A549 (cell line): ENCODE measurements around the gene PKP4. TPM values are rescaled to one million over a fixed set of nuclear protein-coding genes. Genes with fewer than 3 reads are reported as not detected.

Experiments
- ATAC-seq, 2 experiments: fragments of 200-7000 bp in 1 of 2; fragments of >200 bp in 1 of 2; cut with Nextera tagmentation in 1 of 2; cut with Tn5 transposase in 1 of 2; 3 replicates each; pipeline versions ENCODE4 v1.8.0 to v1.9.1; 2018 to 2020; ENCODE audit warnings: mild to moderate bottlenecking in 1 of 2, moderate library complexity in 1 of 2
- CTCF ChIA-PET: fragments of 300-600 bp; sonication (Branson Sonifier 250); formaldehyde crosslinking; extraction: SDS; loops from one replicate; lab custom pipeline; 2021; ENCODE audit warnings: antibody characterized with exemption, inconsistent platforms; lab: Yijun Ruan, JAX
- POLR2A ChIA-PET: fragments of 350-600 bp; formaldehyde crosslinking; extraction: SDS; loops from one replicate; lab custom pipeline; 2021; ENCODE audit warnings: antibody characterized with exemption, inconsistent platforms; lab: Yijun Ruan, JAX
- DNase-seq, 2 experiments: peaks; one replicate each; pipeline versions ENCODE4 v3.0.0 to v3.0.0-alpha.2; 2011 to 2016; ENCODE audit warnings: low read depth in 1 of 2, low spot score in 1 of 2
- FAIRE-seq: peaks from 2 replicates; lab custom pipeline; 2011; peaks lifted over from hg19 to GRCh38; lab: Jason Lieb, UNC
- H3K27ac ChIP-seq, 2 experiments: fragments of >200 bp; sonication (Bioruptor Twin); formaldehyde crosslinking; 3 replicates each; pipeline ENCODE4 v1.5.1; 2016 to 2017
- H3K4me1 ChIP-seq: fragments of >200 bp; sonication (Bioruptor Twin); formaldehyde crosslinking; 3 replicates; pipeline ENCODE4 v1.6.1; 2016
- H3K4me2 ChIP-seq: fragments of >200 bp; sonication (Bioruptor Twin); formaldehyde crosslinking; 3 replicates; pipeline ENCODE4 v1.6.1; 2016
- H3K4me3 ChIP-seq: fragments of >200 bp; sonication (Bioruptor Twin); formaldehyde crosslinking; 3 replicates; pipeline ENCODE4 v1.5.1; 2016
- H3K9me3 ChIP-seq: fragments of >200 bp; sonication (Bioruptor Twin); formaldehyde crosslinking; 3 replicates; pipeline ENCODE4 v1.6.1; 2016
- CBX8 ChIP-seq: fragments of 200-600 bp; sonication (generic); IDR thresholded peaks from 2 replicates; pipeline ENCODE4 v1.6.1; 2016
- ESRRA ChIP-seq: fragments of 150-350 bp; IDR thresholded peaks from 2 replicates; pipeline ENCODE4 v1.6.1; 2014; ENCODE audit warnings: mild to moderate bottlenecking, low read length, borderline replicate concordance
- FOSL2 ChIP-seq, 2 experiments: fragments of 450-650 bp in 1 of 2; fragments of >200 bp in 1 of 2; sonication (Bioruptor Twin) in 1 of 2; formaldehyde crosslinking; IDR thresholded peaks; 2 replicates each; pipeline versions ENCODE4 v1.5.0 to v1.6.1; 2016 to 2020; ENCODE audit warnings: mild to moderate bottlenecking in 1 of 2, moderate library complexity in 1 of 2
- GATA3 ChIP-seq: IDR thresholded peaks from 2 replicates; pipeline ENCODE4 v1.6.1; 2012; ENCODE audit warnings: borderline replicate concordance
- HEYL ChIP-seq: fragments of 250-450 bp; sonication (Bioruptor Pico); IDR thresholded peaks from 2 replicates; pipeline ENCODE4 v1.8.0; 2021; ENCODE audit warnings: mild to moderate bottlenecking, moderate library complexity
- HOXA7 ChIP-seq: fragments of 250-450 bp; sonication (Bioruptor Pico); IDR thresholded peaks from 2 replicates; pipeline ENCODE4 v1.5.0; 2020; ENCODE audit warnings: mild to moderate bottlenecking, moderate library complexity
- HOXB13 ChIP-seq: fragments of 250-450 bp; sonication (Bioruptor Pico); IDR thresholded peaks from 2 replicates; pipeline ENCODE4 v1.5.0; 2020; ENCODE audit warnings: low read depth, mild to moderate bottlenecking, moderate library complexity
- JUN ChIP-seq, 2 experiments: fragments of >200 bp; sonication (Bioruptor Twin); formaldehyde crosslinking; IDR thresholded peaks; 2 replicates in 1 of 2; 3 replicates in 1 of 2; pipeline ENCODE4 v1.6.1; 2016 to 2017
- JUNB ChIP-seq: fragments of >200 bp; sonication (Bioruptor Twin); formaldehyde crosslinking; IDR thresholded peaks from 2 replicates; pipeline ENCODE4 v1.6.1; 2016
- KDM1A ChIP-seq: fragments of 200-600 bp; sonication (generic); IDR thresholded peaks from 2 replicates; pipeline ENCODE4 v1.6.1; 2016; ENCODE audit warnings: low read depth, mild to moderate bottlenecking
- KDM5A ChIP-seq: fragments of 200-600 bp; sonication (generic); IDR thresholded peaks from 2 replicates; pipeline ENCODE4 v1.6.1; 2016; ENCODE audit warnings: antibody characterized with exemption, mild to moderate bottlenecking
- MAZ ChIP-seq: fragments of 150-350 bp; IDR thresholded peaks from 2 replicates; pipeline ENCODE4 v1.6.1; 2014; ENCODE audit warnings: antibody characterized with exemption, low read depth, low read length, borderline replicate concordance
- NFE2L2 ChIP-seq: fragments of 150-350 bp; conservative IDR thresholded peaks from 2 replicates; pipeline ENCODE4 v1.6.1; 2014; ENCODE audit warnings: low read length
- NR3C1 ChIP-seq: fragments of >200 bp; sonication (Bioruptor Twin); formaldehyde crosslinking; IDR thresholded peaks from 3 replicates; pipeline ENCODE4 v1.6.1; 2017
- POLR2A ChIP-seq: IDR thresholded peaks from 2 replicates; pipeline ENCODE4 v1.6.1; 2012; ENCODE audit warnings: mild to moderate bottlenecking, low read length
- RARB ChIP-seq: fragments of 250-450 bp; sonication (Bioruptor Pico); IDR thresholded peaks from 2 replicates; pipeline ENCODE4 v1.8.0; 2021; ENCODE audit warnings: mild to moderate bottlenecking, moderate library complexity
- RNF2 ChIP-seq: fragments of 200-600 bp; sonication (generic); IDR thresholded peaks from 2 replicates; pipeline ENCODE4 v1.6.1; 2016; ENCODE audit warnings: low read depth, mild to moderate bottlenecking, antibody characterized with exemption, moderate library complexity, borderline replicate concordance
- SREBF2 ChIP-seq: fragments of 450-650 bp; IDR thresholded peaks from 2 replicates; pipeline ENCODE4 v1.6.1; 2014; ENCODE audit warnings: mild to moderate bottlenecking, moderate library complexity
- TFCP2L1 ChIP-seq: fragments of 250-450 bp; sonication (Bioruptor Pico); IDR thresholded peaks from 2 replicates; pipeline ENCODE4 v1.5.0; 2021; ENCODE audit warnings: mild to moderate bottlenecking
- WGBS: methylation state at CpG from one replicate; pipeline ENCODE4 v1.1.6; 2017; ENCODE audit errors: missing lambda C conversion rate; 5-methylcytosine and 5-hydroxymethylcytosine counted together
- polyA plus RNA-seq, 4 experiments: library from polyadenylated mRNA; depleted of rRNA in 3 of 4; stranded (reverse); fragments of >200 nt; fragmentation: RNase III in 1 of 4; extraction: RNeasy Plus Mini Kit Qiagen cat#74134 plus additional on column Dnase treatment in 1 of 4; gene quantifications; 2 replicates in 3 of 4; 3 replicates in 1 of 4; pipeline ENCODE4 v1.2.3, GENCODE V29; 2011 to 2017
- TF ChIP-seq, protein P1 (sequence below): IDR thresholded peaks from 2 replicates; pipeline ENCODE4 v1.6.1; 2012
- TF ChIP-seq, protein P2 (sequence below): fragments of 250-450 bp; sonication (Bioruptor Pico); IDR thresholded peaks from 2 replicates; pipeline ENCODE4 v1.5.0; 2021; ENCODE audit warnings: mild to moderate bottlenecking, moderate library complexity, borderline replicate concordance
- TF ChIP-seq, protein P3 (sequence below): fragments of >200 bp; sonication (Bioruptor Twin); formaldehyde crosslinking; IDR thresholded peaks from 3 replicates; pipeline ENCODE4 v1.6.1; 2016
- TF ChIP-seq, protein P4 (sequence below): fragments of 150-350 bp; IDR thresholded peaks from 2 replicates; pipeline ENCODE4 v1.6.1; 2014; ENCODE audit warnings: low read depth, mild to moderate bottlenecking, low read length
- TF ChIP-seq, protein P5 (sequence below): IDR thresholded peaks from 2 replicates; pipeline ENCODE4 v1.6.1; 2012; ENCODE audit warnings: low read depth, borderline replicate concordance
- TF ChIP-seq, protein P6 (sequence below): fragments of 200-600 bp; sonication (generic); IDR thresholded peaks from 2 replicates; pipeline ENCODE4 v1.6.1; 2016; ENCODE audit warnings: antibody characterized with exemption, mild to moderate bottlenecking, moderate library complexity
- TF ChIP-seq, protein P7 (sequence below): fragments of >200 bp; sonication (Bioruptor Twin); formaldehyde crosslinking; IDR thresholded peaks from 2 replicates; pipeline ENCODE4 v1.6.1; 2016

The PKP4 gene
- polyA plus RNA-seq, 2 of the 4 experiments (the other 2 are of a cell fraction) = 27.0 to 56.6 TPM

DNA sequence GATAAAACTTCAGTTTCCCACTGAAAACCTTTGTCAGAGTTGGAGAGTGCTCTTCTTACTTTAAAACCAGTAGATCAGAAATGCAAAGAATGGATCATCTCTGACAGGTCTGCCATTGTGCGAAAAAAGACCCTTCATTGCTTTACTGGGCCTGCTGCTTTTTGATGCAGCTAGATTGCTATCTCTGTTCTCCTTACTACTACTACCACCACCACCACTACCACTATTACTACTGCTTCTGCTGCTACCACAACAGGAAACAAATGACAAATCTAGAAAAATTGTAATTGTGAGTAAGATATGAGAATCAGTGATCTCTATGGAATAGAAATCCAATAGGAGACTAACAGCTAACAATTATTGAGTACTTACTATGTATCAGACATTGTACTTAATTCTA lies 85.8 kb downstream of the PKP4 start:
- Histone ChIP-seq H3K27ac (no peak overlapping the region), H3K4me2 (no peak overlapping the region), H3K9me3 (no peaks in the 10 kb centered on the region), H3K4me3 (no peak overlapping the region), H3K4me1 (peaks cover 19% of the 10 kb centered on the region)
- FAIRE-seq = no peak
- WGBS = 100% methylated on average over 1 of the region's 1 CpG
- TF ChIP-seq CBX8 (no peak), NFE2L2 (no peak), GATA3 (no peak), HOXA7 (CRISPR knock-in tag) (no peak), ESRRA (no peak), HOXB13 (CRISPR knock-in tag) (no peak), FOSL2 (IDR thresholded peaks at IDR 0.05) (no peak), FOSL2 (CRISPR knock-in tag; IDR thresholded peaks at IDR 0.05) (no peak), NR3C1 (no peak), KDM5A (no peak)
- TF ChIP-seq, protein P1, sequence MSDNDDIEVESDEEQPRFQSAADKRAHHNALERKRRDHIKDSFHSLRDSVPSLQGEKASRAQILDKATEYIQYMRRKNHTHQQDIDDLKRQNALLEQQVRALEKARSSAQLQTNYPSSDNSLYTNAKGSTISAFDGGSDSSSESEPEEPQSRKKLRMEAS = no peak
- CTCF ChIA-PET = no interaction called here
- POLR2A ChIA-PET = no interaction called here
- DNase-seq = no peak
- ATAC-seq = no peak

DNA sequence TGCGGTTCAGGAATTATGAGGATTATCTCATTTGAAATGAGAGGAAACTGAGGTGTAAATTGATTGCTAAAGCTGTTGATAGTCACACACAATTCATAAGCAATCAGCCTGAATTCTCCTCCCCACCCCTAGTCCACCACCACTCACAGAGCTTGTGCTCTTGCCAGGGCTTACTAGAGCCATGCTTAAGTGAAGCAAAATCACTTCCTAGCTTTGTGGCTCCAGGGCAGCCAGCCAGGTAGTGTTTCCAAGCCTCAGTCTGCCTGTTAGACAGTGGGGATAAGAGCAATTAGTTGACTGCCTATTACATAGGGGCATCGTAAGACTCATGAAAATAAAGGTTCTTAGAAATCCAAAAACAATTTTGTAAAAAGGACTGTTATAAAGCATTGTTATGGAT lies 87.2 kb downstream of the PKP4 start:
- 89% methylated on average over 2 of the region's 2 CpGs for WGBS
- CTCF ChIA-PET = no interaction called here
- Histone ChIP-seq H3K27ac (no peak overlapping the region), H3K4me1 (peaks cover 13% of the 10 kb centered on the region), H3K4me2 (no peak overlapping the region), H3K4me3 (no peak overlapping the region), H3K9me3 (no peaks in the 10 kb centered on the region)
- DNase-seq (no peak), FAIRE-seq (no peak), ATAC-seq (no peak)
- TF ChIP-seq, protein P2, sequence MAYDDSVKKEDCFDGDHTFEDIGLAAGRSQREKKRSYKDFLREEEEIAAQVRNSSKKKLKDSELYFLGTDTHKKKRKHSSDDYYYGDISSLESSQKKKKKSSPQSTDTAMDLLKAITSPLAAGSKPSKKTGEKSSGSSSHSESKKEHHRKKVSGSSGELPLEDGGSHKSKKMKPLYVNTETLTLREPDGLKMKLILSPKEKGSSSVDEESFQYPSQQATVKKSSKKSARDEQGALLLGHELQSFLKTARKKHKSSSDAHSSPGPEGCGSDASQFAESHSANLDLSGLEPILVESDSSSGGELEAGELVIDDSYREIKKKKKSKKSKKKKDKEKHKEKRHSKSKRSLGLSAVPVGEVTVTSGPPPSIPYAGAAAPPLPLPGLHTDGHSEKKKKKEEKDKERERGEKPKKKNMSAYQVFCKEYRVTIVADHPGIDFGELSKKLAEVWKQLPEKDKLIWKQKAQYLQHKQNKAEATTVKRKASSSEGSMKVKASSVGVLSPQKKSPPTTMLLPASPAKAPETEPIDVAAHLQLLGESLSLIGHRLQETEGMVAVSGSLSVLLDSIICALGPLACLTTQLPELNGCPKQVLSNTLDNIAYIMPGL (CRISPR knock-in tag) = no peak
- TF ChIP-seq, protein P3, sequence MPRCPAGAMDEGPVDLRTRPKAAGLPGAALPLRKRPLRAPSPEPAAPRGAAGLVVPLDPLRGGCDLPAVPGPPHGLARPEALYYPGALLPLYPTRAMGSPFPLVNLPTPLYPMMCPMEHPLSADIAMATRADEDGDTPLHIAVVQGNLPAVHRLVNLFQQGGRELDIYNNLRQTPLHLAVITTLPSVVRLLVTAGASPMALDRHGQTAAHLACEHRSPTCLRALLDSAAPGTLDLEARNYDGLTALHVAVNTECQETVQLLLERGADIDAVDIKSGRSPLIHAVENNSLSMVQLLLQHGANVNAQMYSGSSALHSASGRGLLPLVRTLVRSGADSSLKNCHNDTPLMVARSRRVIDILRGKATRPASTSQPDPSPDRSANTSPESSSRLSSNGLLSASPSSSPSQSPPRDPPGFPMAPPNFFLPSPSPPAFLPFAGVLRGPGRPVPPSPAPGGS = no peak
- no peak for TF ChIP-seq TFCP2L1 (CRISPR knock-in tag)
- TF ChIP-seq, protein P4, sequence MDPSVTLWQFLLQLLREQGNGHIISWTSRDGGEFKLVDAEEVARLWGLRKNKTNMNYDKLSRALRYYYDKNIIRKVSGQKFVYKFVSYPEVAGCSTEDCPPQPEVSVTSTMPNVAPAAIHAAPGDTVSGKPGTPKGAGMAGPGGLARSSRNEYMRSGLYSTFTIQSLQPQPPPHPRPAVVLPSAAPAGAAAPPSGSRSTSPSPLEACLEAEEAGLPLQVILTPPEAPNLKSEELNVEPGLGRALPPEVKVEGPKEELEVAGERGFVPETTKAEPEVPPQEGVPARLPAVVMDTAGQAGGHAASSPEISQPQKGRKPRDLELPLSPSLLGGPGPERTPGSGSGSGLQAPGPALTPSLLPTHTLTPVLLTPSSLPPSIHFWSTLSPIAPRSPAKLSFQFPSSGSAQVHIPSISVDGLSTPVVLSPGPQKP = no peak
- TF ChIP-seq, protein P5, sequence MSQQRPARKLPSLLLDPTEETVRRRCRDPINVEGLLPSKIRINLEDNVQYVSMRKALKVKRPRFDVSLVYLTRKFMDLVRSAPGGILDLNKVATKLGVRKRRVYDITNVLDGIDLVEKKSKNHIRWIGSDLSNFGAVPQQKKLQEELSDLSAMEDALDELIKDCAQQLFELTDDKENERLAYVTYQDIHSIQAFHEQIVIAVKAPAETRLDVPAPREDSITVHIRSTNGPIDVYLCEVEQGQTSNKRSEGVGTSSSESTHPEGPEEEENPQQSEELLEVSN = no peak
- no peak for TF ChIP-seq JUNB
- TF ChIP-seq SREBF2 = no peak
- TF ChIP-seq, protein P6, sequence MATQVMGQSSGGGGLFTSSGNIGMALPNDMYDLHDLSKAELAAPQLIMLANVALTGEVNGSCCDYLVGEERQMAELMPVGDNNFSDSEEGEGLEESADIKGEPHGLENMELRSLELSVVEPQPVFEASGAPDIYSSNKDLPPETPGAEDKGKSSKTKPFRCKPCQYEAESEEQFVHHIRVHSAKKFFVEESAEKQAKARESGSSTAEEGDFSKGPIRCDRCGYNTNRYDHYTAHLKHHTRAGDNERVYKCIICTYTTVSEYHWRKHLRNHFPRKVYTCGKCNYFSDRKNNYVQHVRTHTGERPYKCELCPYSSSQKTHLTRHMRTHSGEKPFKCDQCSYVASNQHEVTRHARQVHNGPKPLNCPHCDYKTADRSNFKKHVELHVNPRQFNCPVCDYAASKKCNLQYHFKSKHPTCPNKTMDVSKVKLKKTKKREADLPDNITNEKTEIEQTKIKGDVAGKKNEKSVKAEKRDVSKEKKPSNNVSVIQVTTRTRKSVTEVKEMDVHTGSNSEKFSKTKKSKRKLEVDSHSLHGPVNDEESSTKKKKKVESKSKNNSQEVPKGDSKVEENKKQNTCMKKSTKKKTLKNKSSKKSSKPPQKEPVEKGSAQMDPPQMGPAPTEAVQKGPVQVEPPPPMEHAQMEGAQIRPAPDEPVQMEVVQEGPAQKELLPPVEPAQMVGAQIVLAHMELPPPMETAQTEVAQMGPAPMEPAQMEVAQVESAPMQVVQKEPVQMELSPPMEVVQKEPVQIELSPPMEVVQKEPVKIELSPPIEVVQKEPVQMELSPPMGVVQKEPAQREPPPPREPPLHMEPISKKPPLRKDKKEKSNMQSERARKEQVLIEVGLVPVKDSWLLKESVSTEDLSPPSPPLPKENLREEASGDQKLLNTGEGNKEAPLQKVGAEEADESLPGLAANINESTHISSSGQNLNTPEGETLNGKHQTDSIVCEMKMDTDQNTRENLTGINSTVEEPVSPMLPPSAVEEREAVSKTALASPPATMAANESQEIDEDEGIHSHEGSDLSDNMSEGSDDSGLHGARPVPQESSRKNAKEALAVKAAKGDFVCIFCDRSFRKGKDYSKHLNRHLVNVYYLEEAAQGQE = no peak
- no peak for TF ChIP-seq NR3C1
- TF ChIP-seq, protein P7, sequence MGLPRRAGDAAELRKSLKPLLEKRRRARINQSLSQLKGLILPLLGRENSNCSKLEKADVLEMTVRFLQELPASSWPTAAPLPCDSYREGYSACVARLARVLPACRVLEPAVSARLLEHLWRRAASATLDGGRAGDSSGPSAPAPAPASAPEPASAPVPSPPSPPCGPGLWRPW = no peak
- no peak for TF ChIP-seq KDM5A
- no peak for TF ChIP-seq KDM1A
- TF ChIP-seq POLR2A = no peak
- TF ChIP-seq RNF2 = no peak
- TF ChIP-seq HEYL = no peak
- TF ChIP-seq RARB (CRISPR knock-in tag) = no peak
- no peak for TF ChIP-seq JUN (IDR thresholded peaks at IDR 0.05)
- TF ChIP-seq MAZ = no peak
- TF ChIP-seq GATA3 = no peak
- POLR2A ChIA-PET = no interaction called here
